ENCODE data around the gene TMEM127. TPM values are rescaled to one million over a fixed set of nuclear protein-coding genes. Genes with fewer than 3 reads are reported as not detected.

TMEM127 gene
- total RNA-seq, 1 donor from 2014 or later: 36.2 TPM

DNA sequence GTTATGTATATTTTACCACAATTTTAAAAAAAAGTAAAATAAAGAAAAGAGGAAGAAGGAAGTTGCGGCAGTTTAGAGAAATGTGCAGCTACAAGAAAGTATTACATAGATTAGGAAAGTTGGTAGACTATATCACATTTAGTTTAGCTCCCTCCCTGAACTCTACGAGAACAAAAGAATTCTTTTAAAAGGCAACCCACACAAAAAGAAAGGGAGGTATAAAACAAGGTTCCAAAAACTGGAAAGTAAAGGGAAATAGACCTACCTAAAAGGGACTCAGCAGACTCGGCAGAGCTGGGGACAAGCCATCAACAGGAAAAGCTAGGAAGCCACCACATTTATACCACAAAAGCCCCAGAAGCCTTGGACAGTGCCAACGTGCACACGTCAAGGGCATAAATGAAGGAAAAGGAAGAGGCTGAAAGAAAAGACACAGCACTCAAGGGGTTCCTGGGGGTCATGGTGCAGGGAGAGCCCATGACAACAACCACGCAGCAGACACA, 9.1 kb downstream of the TMEM127 start:
- Mint-ChIP-seq H3K27ac (no peak overlapping the region), H3K36me3 (peaks cover 18% of the 10 kb centered on the region), H3K4me3 (no peak overlapping the region), H3K4me1 (peaks cover 7% of the 10 kb centered on the region), H3K27me3 (ENCODE audit: low read depth) (no peaks in the 10 kb centered on the region), H3K9me3 (no peaks in the 10 kb centered on the region)
- TF ChIP-seq, protein P1, sequence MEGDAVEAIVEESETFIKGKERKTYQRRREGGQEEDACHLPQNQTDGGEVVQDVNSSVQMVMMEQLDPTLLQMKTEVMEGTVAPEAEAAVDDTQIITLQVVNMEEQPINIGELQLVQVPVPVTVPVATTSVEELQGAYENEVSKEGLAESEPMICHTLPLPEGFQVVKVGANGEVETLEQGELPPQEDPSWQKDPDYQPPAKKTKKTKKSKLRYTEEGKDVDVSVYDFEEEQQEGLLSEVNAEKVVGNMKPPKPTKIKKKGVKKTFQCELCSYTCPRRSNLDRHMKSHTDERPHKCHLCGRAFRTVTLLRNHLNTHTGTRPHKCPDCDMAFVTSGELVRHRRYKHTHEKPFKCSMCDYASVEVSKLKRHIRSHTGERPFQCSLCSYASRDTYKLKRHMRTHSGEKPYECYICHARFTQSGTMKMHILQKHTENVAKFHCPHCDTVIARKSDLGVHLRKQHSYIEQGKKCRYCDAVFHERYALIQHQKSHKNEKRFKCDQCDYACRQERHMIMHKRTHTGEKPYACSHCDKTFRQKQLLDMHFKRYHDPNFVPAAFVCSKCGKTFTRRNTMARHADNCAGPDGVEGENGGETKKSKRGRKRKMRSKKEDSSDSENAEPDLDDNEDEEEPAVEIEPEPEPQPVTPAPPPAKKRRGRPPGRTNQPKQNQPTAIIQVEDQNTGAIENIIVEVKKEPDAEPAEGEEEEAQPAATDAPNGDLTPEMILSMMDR (IDR thresholded peaks at IDR 0.05; ENCODE audit: unreplicated experiment): no peak
- no peak for DNase-seq (ENCODE audit: low spot score in 2 of 2, unreplicated experiment in 2 of 2)

DNA sequence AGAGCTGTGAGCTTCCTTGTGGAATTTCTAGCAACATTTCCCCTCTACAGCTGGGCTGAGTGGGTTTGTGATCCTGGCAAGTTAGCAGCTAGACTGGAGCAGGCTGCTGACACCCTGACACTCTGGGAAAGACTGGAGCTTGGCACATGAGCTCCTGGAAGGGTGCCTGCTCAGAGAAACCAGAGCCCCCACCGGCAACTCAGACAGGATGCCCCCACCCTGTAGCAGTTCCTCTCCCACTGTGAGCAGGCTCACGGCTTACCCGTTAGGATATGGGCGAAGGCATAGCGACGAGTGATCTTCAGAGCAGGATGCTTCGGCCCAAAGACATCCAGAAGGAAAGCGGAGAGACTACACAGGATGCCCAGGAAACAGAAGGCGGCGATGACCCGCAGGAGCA, 11.2 kb downstream of the TMEM127 start:
- Mint-ChIP-seq H3K9me3 (no peaks in the 10 kb centered on the region), H3K4me3 (no peak overlapping the region), H3K27me3 (ENCODE audit: low read depth) (no peaks in the 10 kb centered on the region), H3K4me1 (peaks cover 8% of the 10 kb centered on the region), H3K27ac (no peak overlapping the region), H3K36me3 (peaks cover 18% of the 10 kb centered on the region)
- DNase-seq (ENCODE audit: low spot score in 2 of 2, unreplicated experiment in 2 of 2): no peak
- TF ChIP-seq, protein P1 (IDR thresholded peaks at IDR 0.05; ENCODE audit: unreplicated experiment): no peak

DNA sequence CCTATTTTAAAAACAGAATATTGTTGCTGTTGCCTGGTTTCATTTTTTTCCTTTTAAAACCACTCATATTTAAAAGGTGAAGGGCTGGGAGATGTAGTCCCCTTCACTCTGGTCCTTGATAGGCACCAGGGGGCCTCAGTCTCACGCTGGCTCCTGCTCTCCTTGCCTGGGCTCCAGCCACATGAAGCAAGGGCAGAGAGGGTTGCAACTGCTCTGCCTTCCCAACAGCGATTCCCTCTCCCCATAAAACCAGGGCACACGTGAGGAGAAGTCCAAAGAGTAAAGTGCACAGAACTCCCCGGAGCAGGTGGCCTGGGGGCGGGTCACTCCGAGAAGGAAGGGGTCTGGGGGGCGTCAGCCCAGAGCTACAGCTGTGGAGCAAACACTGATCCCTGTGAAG, 12.8 kb downstream of the TMEM127 start:
- H3K9me3 Mint-ChIP-seq: no peaks in the 10 kb centered on the region
- H3K27me3 Mint-ChIP-seq (ENCODE audit: low read depth): no peaks in the 10 kb centered on the region
- H3K4me3 Mint-ChIP-seq: no peak overlapping the region
- peaks cover 11% of the 10 kb centered on the region for H3K4me1 Mint-ChIP-seq
- no peak overlapping the region for H3K27ac Mint-ChIP-seq
- peaks cover 18% of the 10 kb centered on the region for H3K36me3 Mint-ChIP-seq
- DNase-seq (ENCODE audit: low spot score in 2 of 2, unreplicated experiment in 2 of 2): no peak
- TF ChIP-seq, protein P1 (IDR thresholded peaks at IDR 0.05; ENCODE audit: unreplicated experiment): no peak

DNA sequence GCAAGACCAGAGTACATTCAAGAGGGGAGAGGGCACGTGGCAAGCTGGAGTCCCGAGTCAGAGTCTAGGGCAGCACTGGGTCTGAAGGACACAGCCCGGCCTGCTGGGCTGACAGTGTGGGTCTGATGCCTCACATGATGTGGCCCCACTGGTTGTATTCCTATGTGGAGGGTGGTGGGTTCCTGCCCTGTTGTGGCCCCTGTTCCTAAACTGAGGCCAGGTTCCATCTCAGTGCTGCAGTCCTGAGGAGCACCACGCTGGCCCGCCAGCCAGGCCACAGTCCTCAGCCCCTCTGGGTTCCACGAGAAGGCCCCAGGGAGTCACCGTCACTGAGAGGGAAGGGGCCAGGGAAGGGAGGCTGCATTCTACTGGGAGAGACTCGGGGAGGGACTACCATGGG, 13.3 kb downstream of the TMEM127 start:
- DNase-seq (ENCODE audit: low spot score in 2 of 2, unreplicated experiment in 2 of 2): no peak
- TF ChIP-seq, protein P1 (IDR thresholded peaks at IDR 0.05; ENCODE audit: unreplicated experiment): no peak
- Mint-ChIP-seq H3K4me3 (no peak overlapping the region), H3K9me3 (no peaks in the 10 kb centered on the region), H3K36me3 (peaks cover 18% of the 10 kb centered on the region), H3K27ac (no peak overlapping the region), H3K27me3 (ENCODE audit: low read depth) (no peaks in the 10 kb centered on the region), H3K4me1 (peaks cover 11% of the 10 kb centered on the region)

DNA sequence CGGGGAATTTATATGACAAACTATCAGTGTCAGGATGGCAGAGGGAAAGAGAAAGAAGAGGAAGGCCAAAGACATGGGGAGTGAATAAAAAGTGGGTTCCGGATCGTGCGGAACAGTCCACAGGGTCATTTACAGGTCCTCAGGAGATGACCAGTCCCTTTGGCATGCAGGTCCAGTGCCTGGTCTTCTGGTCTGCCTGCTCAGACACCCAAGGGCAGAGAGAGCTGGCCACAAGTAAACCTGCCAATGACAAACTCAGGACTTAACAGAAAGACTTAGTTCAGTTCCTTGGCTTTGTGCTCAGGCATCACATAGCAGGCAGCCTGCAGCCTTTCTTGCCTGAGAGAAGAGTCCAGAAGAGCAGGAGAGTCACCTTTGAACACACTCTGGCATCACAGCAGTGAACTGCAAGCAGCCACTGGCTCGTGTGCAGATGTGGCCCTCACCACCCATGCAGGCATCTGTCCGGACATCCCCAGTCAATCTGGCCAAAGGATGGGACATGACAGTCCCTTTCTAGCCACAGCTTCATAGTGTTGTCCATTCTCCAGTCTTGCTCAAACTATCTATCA, 14.0 kb downstream of the TMEM127 start:
- Mint-ChIP-seq H3K27ac (peak overlapping the region; percentile 82), H3K9me3 (no peaks in the 10 kb centered on the region), H3K36me3 (peaks cover 17% of the 10 kb centered on the region), H3K4me1 (peaks cover 11% of the 10 kb centered on the region), H3K27me3 (ENCODE audit: low read depth) (no peaks in the 10 kb centered on the region), H3K4me3 (no peak overlapping the region)
- DNase-seq (ENCODE audit: low spot score in 2 of 2, unreplicated experiment in 2 of 2): no peak
- TF ChIP-seq, protein P1 (IDR thresholded peaks at IDR 0.05; ENCODE audit: unreplicated experiment): no peak

All from mesothelial cell of epicardium (in vitro differentiated cells).